Natural killer cell (primary cell): ENCODE results near the gene ABCC1. TPM values are rescaled to one million over a fixed set of nuclear protein-coding genes. Genes with fewer than 3 reads are reported as not detected.

Source experiments
- ATAC-seq, 3 donors: fragments of 150-1000 bp in 2 of 3; fragments of 200-7000 bp in 1 of 3; cut with Tn5 transposase; 1 replicate in 1 of 3; 2 replicates in 2 of 3; pipeline ENCODE4 v1.10.0; 2021; ENCODE audit warnings: mild to moderate bottlenecking in 2 of 3, moderate library complexity in 2 of 3
- DNase-seq, 2 donors: peaks; one replicate each; pipeline versions ENCODE4 v3.0.0 to v3.0.0-alpha.2; 2013 to 2021; ENCODE audit warnings: mixed read lengths in 1 of 2
- H3K27ac ChIP-seq: one replicate; pipeline ENCODE4 v1.5.1; 2013; ENCODE audit warnings: mild to moderate bottlenecking, low read length
- H3K27me3 ChIP-seq: one replicate; pipeline ENCODE4 v1.6.1; 2013; ENCODE audit warnings: low read length; ENCODE audit not compliant: control insufficient read depth, insufficient read depth
- H3K36me3 ChIP-seq: one replicate; pipeline ENCODE4 v1.6.1; 2013; ENCODE audit warnings: low read length; ENCODE audit not compliant: control insufficient read depth, insufficient read depth
- H3K4me1 ChIP-seq: one replicate; pipeline ENCODE4 v1.6.1; 2013; ENCODE audit warnings: low read length; ENCODE audit not compliant: control insufficient read depth, insufficient read depth
- H3K4me3 ChIP-seq: one replicate; pipeline ENCODE4 v1.5.1; 2013; ENCODE audit warnings: low read length
- H3K9me3 ChIP-seq: one replicate; pipeline ENCODE4 v1.6.1; 2013; ENCODE audit warnings: low read length; ENCODE audit not compliant: control insufficient read depth, insufficient read depth
- H3K27ac Mint-ChIP-seq, 2 donors: one replicate each; pipeline ENCODE4 v1.8.0; 2022; ENCODE audit warnings: mild to moderate bottlenecking in 2 of 2, mixed read lengths in 2 of 2, moderate library complexity in 1 of 2
- H3K27me3 Mint-ChIP-seq, 2 donors: one replicate each; pipeline ENCODE4 v1.8.0; 2022; ENCODE audit warnings: low read depth in 2 of 2, mixed read lengths in 2 of 2
- H3K36me3 Mint-ChIP-seq: one replicate; pipeline ENCODE4 v1.8.0; 2022; ENCODE audit warnings: mixed read lengths
- H3K4me1 Mint-ChIP-seq, 2 donors: one replicate each; pipeline ENCODE4 v1.8.0; 2022; ENCODE audit warnings: mixed read lengths in 2 of 2
- H3K4me3 Mint-ChIP-seq: one replicate; pipeline ENCODE4 v1.8.0; 2022; ENCODE audit warnings: mild to moderate bottlenecking, moderate library complexity, mixed read lengths
- H3K9me3 Mint-ChIP-seq, 2 donors: one replicate each; pipeline ENCODE4 v1.8.0; 2022; ENCODE audit warnings: mixed read lengths in 2 of 2
- CTCF ChIP-seq: fragments of 200-600 bp; IDR thresholded peaks from one replicate; pipeline ENCODE4 v1.8.0; 2022; ENCODE audit warnings: antibody characterized with exemption
- WGBS: methylation state at CpG from one replicate; pipeline ENCODE4 v1.1.7; 2013; ENCODE audit warnings: missing lambda C conversion rate; ENCODE audit not compliant: insufficient coverage; 5-methylcytosine and 5-hydroxymethylcytosine counted together
- intact Hi-C: fragments of 100-400 bp; cut with micrococcal nuclease; formaldehyde crosslinking; loops from one replicate; pipeline ENCODE4 v1.14.2; 2022
- total RNA-seq, 4 donors: library from RNA; stranded (reverse); fragments of 120-200 nt in 1 of 4; gene quantifications; one replicate each; pipeline versions ENCODE4 v1.2.3 to v1.2.4, GENCODE V29; 2013 to 2022

ABCC1 gene
- total RNA-seq, 3 donors from 2014 or later (not counting 1 experiment from before 2014, with no cell fraction given) = 24.5 to 53.9 (median 27.9) TPM

GRCh38 chr16:16007743-16008111 is 58.3 kb downstream of the ABCC1 start:
- Histone ChIP-seq H3K27me3 (no peaks in the 10 kb centered on the region), H3K9me3 (no peaks in the 10 kb centered on the region), H3K4me3 (no peak overlapping the region), H3K4me1 (peaks cover 18% of the 10 kb centered on the region), H3K36me3 (peaks cover 10% of the 10 kb centered on the region), H3K27ac (peak overlapping the region; percentile 79)
- WGBS = 22% methylated on average over 8 of the region's 11 CpGs
- peak overlapping the region; percentile 69 to 77 for H3K27ac Mint-ChIP-seq
- no peaks in the 10 kb centered on the region for H3K27me3 Mint-ChIP-seq
- no peak for DNase-seq
- H3K4me3 Mint-ChIP-seq = peak overlapping the region; percentile 29
- H3K9me3 Mint-ChIP-seq = peaks cover 0 to 3% of the 10 kb centered on the region in 2 donors
- H3K4me1 Mint-ChIP-seq = peaks cover 25% of the 10 kb centered on the region in 2 donors
- no peak for ATAC-seq
- intact Hi-C loops = no loop called here
- H3K36me3 Mint-ChIP-seq = no peaks in the 10 kb centered on the region
- TF ChIP-seq CTCF = no peak

GRCh38 chr16:16008666-16009065 is 59.2 kb downstream of the ABCC1 start:
- intact Hi-C loops = no loop called here
- H3K4me1 Mint-ChIP-seq = peaks cover 25% of the 10 kb centered on the region in 2 donors
- no peak overlapping the region for H3K4me3 ChIP-seq

DNA sequence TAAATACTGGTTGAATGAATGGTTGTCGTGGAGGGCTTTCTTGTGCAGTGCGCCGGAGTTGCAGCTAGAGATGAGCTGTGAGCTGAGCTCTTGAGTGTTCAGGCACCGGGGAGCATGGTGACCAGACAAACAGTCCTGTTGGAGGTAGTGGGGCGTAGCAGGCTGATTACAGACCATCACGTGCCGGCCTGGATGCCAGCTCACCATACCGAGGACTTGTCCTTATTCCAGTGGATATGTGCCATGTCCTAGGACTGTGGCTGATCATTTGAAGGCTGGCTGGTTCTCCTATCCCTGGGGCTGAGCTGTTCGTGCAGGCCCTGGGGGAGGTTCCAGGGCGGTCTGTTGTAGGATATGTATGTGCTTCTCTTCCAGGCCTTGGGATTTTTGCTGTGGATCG is 60.0 kb downstream of the ABCC1 start:
- Histone ChIP-seq H3K4me1 (peaks cover 18% of the 10 kb centered on the region), H3K36me3 (peaks cover 11% of the 10 kb centered on the region), H3K27ac (no peak overlapping the region), H3K4me3 (no peak overlapping the region), H3K9me3 (no peaks in the 10 kb centered on the region), H3K27me3 (no peaks in the 10 kb centered on the region)
- no peaks in the 10 kb centered on the region for H3K9me3 Mint-ChIP-seq
- no peak overlapping the region for H3K4me3 Mint-ChIP-seq
- H3K27ac Mint-ChIP-seq = no peak overlapping the region
- H3K27me3 Mint-ChIP-seq = no peaks in the 10 kb centered on the region
- intact Hi-C loops = no loop called here
- peaks cover 25% of the 10 kb centered on the region in 2 donors for H3K4me1 Mint-ChIP-seq
- H3K36me3 Mint-ChIP-seq = no peaks in the 10 kb centered on the region
- TF ChIP-seq CTCF = no peak
- ATAC-seq (no peak), DNase-seq (no peak)
- 96% methylated on average over 11 of the region's 11 CpGs for WGBS

More at GRCh38 chr16:16008666-16009065, 59.2 kb downstream of the ABCC1 start:
- peaks cover 10% of the 10 kb centered on the region for H3K36me3 ChIP-seq
- no peak overlapping the region for H3K4me3 Mint-ChIP-seq
- H3K36me3 Mint-ChIP-seq = no peaks in the 10 kb centered on the region
- no peaks in the 10 kb centered on the region for H3K27me3 ChIP-seq
- H3K27ac ChIP-seq = no peak overlapping the region
- whole genome bisulfite sequencing = 88% methylated on average over 1 of the region's 2 CpGs
- no peak overlapping the region for H3K27ac Mint-ChIP-seq
- TF ChIP-seq CTCF = no peak
- no peaks in the 10 kb centered on the region for H3K27me3 Mint-ChIP-seq
- DNase-seq (no peak), ATAC-seq (no peak)
- H3K9me3 Mint-ChIP-seq = no peaks in the 10 kb centered on the region
- H3K4me1 ChIP-seq = peaks cover 18% of the 10 kb centered on the region
- no peaks in the 10 kb centered on the region for H3K9me3 ChIP-seq

DNA sequence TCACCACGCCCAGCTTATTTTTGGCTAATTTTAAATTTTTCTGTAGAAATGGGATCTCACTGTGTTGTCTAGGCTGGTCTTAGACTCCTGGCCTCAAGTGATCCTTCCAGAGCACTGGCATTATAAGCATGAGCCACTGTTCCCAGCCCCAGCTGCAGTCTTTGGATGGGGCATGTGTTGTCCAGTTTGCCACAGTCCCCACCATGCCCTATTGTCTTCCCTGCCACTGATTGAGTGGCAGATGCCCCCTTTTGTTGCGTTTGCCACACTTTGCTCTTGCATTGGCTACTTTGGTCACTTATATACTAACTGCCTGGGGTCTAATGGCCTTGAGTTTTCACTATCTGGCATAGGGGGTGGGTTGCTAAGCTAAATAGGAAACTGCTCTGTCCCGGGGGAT is 60.8 kb downstream of the ABCC1 start:
- Histone ChIP-seq H3K36me3 (peaks cover 16% of the 10 kb centered on the region), H3K27ac (no peak overlapping the region), H3K4me3 (no peak overlapping the region), H3K27me3 (no peaks in the 10 kb centered on the region), H3K9me3 (no peaks in the 10 kb centered on the region), H3K4me1 (peaks cover 18% of the 10 kb centered on the region)
- ATAC-seq (no peak), DNase-seq (no peak)
- whole genome bisulfite sequencing = 93% methylated on average over 3 of the region's 3 CpGs
- intact Hi-C loops = no loop called here
- no peak overlapping the region for H3K4me3 Mint-ChIP-seq
- no peaks in the 10 kb centered on the region for H3K9me3 Mint-ChIP-seq
- no peak overlapping the region for H3K27ac Mint-ChIP-seq
- no peaks in the 10 kb centered on the region for H3K27me3 Mint-ChIP-seq
- TF ChIP-seq CTCF = no peak
- H3K4me1 Mint-ChIP-seq = peaks cover 25% of the 10 kb centered on the region in 2 donors
- no peaks in the 10 kb centered on the region for H3K36me3 Mint-ChIP-seq
